Measurements from ENCODE around the gene ADAM22. TPM values are rescaled to one million over a fixed set of nuclear protein-coding genes. Genes with fewer than 3 reads are reported as not detected.

Gene ADAM22
- total RNA-seq, 1 experiment from 2014 or later, result 18.3 TPM

- no peaks in the 10 kb centered on the region for H3K4me1 ChIP-seq
Observed at GRCh38 chr7:88167721-88168120, 233.7 kb downstream of the ADAM22 start.

GRCh38 chr7:88169717-88170320 is 235.8 kb downstream of the ADAM22 start:
- DNase-seq, result peak in 1 of 2 experiments; percentile 45
- no peaks in the 10 kb centered on the region for H3K27me3 ChIP-seq
- no peak overlapping the region for H3K27ac ChIP-seq
- no peak overlapping the region for H3K4me3 ChIP-seq
- H3K36me3 ChIP-seq, result no peaks in the 10 kb centered on the region
- H3K4me1 ChIP-seq, result no peaks in the 10 kb centered on the region
- no peaks in the 10 kb centered on the region for H3K9me3 ChIP-seq (replicated peaks)

More at GRCh38 chr7:88167721-88168120, 233.7 kb downstream of the ADAM22 start:
- DNase-seq, result no peak
- Histone ChIP-seq H3K4me3 (no peak overlapping the region), H3K36me3 (no peaks in the 10 kb centered on the region), H3K9me3 (replicated peaks) (no peaks in the 10 kb centered on the region), H3K27me3 (no peaks in the 10 kb centered on the region), H3K27ac (no peak overlapping the region)

GRCh38 chr7:88172842-88173241 is 238.8 kb downstream of the ADAM22 start:
- DNase-seq, result no peak
- Histone ChIP-seq H3K27ac (no peak overlapping the region), H3K36me3 (no peaks in the 10 kb centered on the region), H3K27me3 (no peaks in the 10 kb centered on the region), H3K4me1 (no peaks in the 10 kb centered on the region), H3K9me3 (replicated peaks) (no peaks in the 10 kb centered on the region), H3K4me3 (no peak overlapping the region)

- H3K27ac ChIP-seq, result no peak overlapping the region
- H3K27me3 ChIP-seq, result no peaks in the 10 kb centered on the region
- no peak for DNase-seq
Observed at GRCh38 chr7:88176190-88176589, 242.1 kb downstream of the ADAM22 start.

GRCh38 chr7:88183051-88183450 is 249.0 kb downstream of the ADAM22 start:
- H3K27ac ChIP-seq, result no peak overlapping the region
- H3K27me3 ChIP-seq, result no peaks in the 10 kb centered on the region
- H3K4me3 ChIP-seq, result no peak overlapping the region
- no peak for DNase-seq
- no peaks in the 10 kb centered on the region for H3K4me1 ChIP-seq
- peaks cover 4% of the 10 kb centered on the region; the same call in 1 of the 2 replicates for H3K36me3 ChIP-seq
- no peaks in the 10 kb centered on the region for H3K9me3 ChIP-seq (replicated peaks)

More at GRCh38 chr7:88176190-88176589, 242.1 kb downstream of the ADAM22 start:
- Histone ChIP-seq H3K9me3 (replicated peaks) (no peaks in the 10 kb centered on the region), H3K36me3 (no peaks in the 10 kb centered on the region), H3K4me3 (no peak overlapping the region), H3K4me1 (no peaks in the 10 kb centered on the region)

GRCh38 chr7:88184848-88185304 is 250.8 kb downstream of the ADAM22 start:
- Histone ChIP-seq H3K4me3 (no peak overlapping the region), H3K27me3 (no peaks in the 10 kb centered on the region), H3K27ac (no peak overlapping the region), H3K9me3 (replicated peaks) (no peaks in the 10 kb centered on the region), H3K4me1 (no peaks in the 10 kb centered on the region), H3K36me3 (peaks cover 4% of the 10 kb centered on the region; the same call in 1 of the 2 replicates)
- DNase-seq, result no peak

GRCh38 chr7:88185650-88186049 is 251.6 kb downstream of the ADAM22 start:
- Histone ChIP-seq H3K36me3 (peaks cover 4% of the 10 kb centered on the region; the same call in 1 of the 2 replicates), H3K4me1 (no peaks in the 10 kb centered on the region), H3K9me3 (replicated peaks) (no peaks in the 10 kb centered on the region), H3K27ac (no peak overlapping the region), H3K27me3 (no peaks in the 10 kb centered on the region), H3K4me3 (no peak overlapping the region)
- DNase-seq, result no peak

GRCh38 chr7:88191911-88192310 is 257.9 kb downstream of the ADAM22 start:
- no peak for DNase-seq
- no peaks in the 10 kb centered on the region for H3K27me3 ChIP-seq
- peaks cover 4% of the 10 kb centered on the region; the same call in 1 of the 2 replicates for H3K36me3 ChIP-seq
- H3K4me1 ChIP-seq, result no peaks in the 10 kb centered on the region
- H3K27ac ChIP-seq, result no peak overlapping the region
- H3K9me3 ChIP-seq (replicated peaks), result no peaks in the 10 kb centered on the region
- no peak overlapping the region for H3K4me3 ChIP-seq

- Histone ChIP-seq H3K27ac (no peak overlapping the region), H3K36me3 (peaks cover 15% of the 10 kb centered on the region), H3K4me3 (no peak overlapping the region), H3K9me3 (replicated peaks) (no peaks in the 10 kb centered on the region), H3K4me1 (no peaks in the 10 kb centered on the region), H3K27me3 (no peaks in the 10 kb centered on the region)
- DNase-seq, result no peak
Observed at GRCh38 chr7:88200261-88200660, 266.2 kb downstream of the ADAM22 start.

GRCh38 chr7:88200789-88201188 is 266.7 kb downstream of the ADAM22 start:
- Histone ChIP-seq H3K4me3 (no peak overlapping the region), H3K27ac (no peak overlapping the region), H3K27me3 (no peaks in the 10 kb centered on the region), H3K36me3 (peaks cover 20% of the 10 kb centered on the region), H3K9me3 (replicated peaks) (no peaks in the 10 kb centered on the region), H3K4me1 (no peaks in the 10 kb centered on the region)
- peak in 1 of 2 experiments; percentile 39 for DNase-seq

- H3K27ac ChIP-seq, result no peak overlapping the region
- no peaks in the 10 kb centered on the region for H3K4me1 ChIP-seq
- no peak for DNase-seq
- H3K36me3 ChIP-seq, result peaks cover 25% of the 10 kb centered on the region
- no peaks in the 10 kb centered on the region for H3K27me3 ChIP-seq
- no peak overlapping the region for H3K4me3 ChIP-seq
- no peaks in the 10 kb centered on the region for H3K9me3 ChIP-seq (replicated peaks)
Observed at GRCh38 chr7:88201305-88201704, 267.3 kb downstream of the ADAM22 start.

GRCh38 chr7:88202278-88202677 is 268.2 kb downstream of the ADAM22 start:
- H3K27me3 ChIP-seq, result no peaks in the 10 kb centered on the region
- H3K27ac ChIP-seq, result no peak overlapping the region
- H3K9me3 ChIP-seq (replicated peaks), result no peaks in the 10 kb centered on the region
- H3K4me1 ChIP-seq, result no peaks in the 10 kb centered on the region
- H3K4me3 ChIP-seq, result no peak overlapping the region
- H3K36me3 ChIP-seq, result peaks cover 31% of the 10 kb centered on the region
- no peak for DNase-seq

GRCh38 chr7:88202799-88203198 is 268.7 kb downstream of the ADAM22 start:
- H3K4me3 ChIP-seq, result no peak overlapping the region
- DNase-seq, result no peak
- H3K4me1 ChIP-seq, result no peaks in the 10 kb centered on the region
- H3K27ac ChIP-seq, result no peak overlapping the region
- peaks cover 32% of the 10 kb centered on the region for H3K36me3 ChIP-seq
- H3K9me3 ChIP-seq (replicated peaks), result no peaks in the 10 kb centered on the region
- H3K27me3 ChIP-seq, result no peaks in the 10 kb centered on the region

GRCh38 chr7:88203401-88203800 is 269.4 kb downstream of the ADAM22 start:
- H3K9me3 ChIP-seq (replicated peaks), result no peaks in the 10 kb centered on the region
- H3K4me3 ChIP-seq, result no peak overlapping the region
- H3K4me1 ChIP-seq, result no peaks in the 10 kb centered on the region
- peaks cover 38% of the 10 kb centered on the region for H3K36me3 ChIP-seq
- no peak for DNase-seq
- no peaks in the 10 kb centered on the region for H3K27me3 ChIP-seq
- H3K27ac ChIP-seq, result no peak overlapping the region

GRCh38 chr7:88204525-88205110 is 270.6 kb downstream of the ADAM22 start:
- Histone ChIP-seq H3K27ac (no peak overlapping the region), H3K36me3 (peaks cover 48% of the 10 kb centered on the region), H3K27me3 (no peaks in the 10 kb centered on the region), H3K4me3 (no peak overlapping the region), H3K4me1 (no peaks in the 10 kb centered on the region), H3K9me3 (replicated peaks) (no peaks in the 10 kb centered on the region)
- no peak for DNase-seq

- H3K4me1 ChIP-seq, result no peaks in the 10 kb centered on the region
- no peaks in the 10 kb centered on the region for H3K27me3 ChIP-seq
- no peak overlapping the region for H3K4me3 ChIP-seq
- no peak overlapping the region for H3K27ac ChIP-seq
- H3K36me3 ChIP-seq, result peaks cover 48% of the 10 kb centered on the region
- DNase-seq, result no peak
- H3K9me3 ChIP-seq (replicated peaks), result no peaks in the 10 kb centered on the region
Observed at GRCh38 chr7:88205179-88205578, 271.1 kb downstream of the ADAM22 start.

Data from SJCRH30 (cell line).